Right lung (tissue), 5 donors: Measurements from ENCODE around the gene CCDC54. TPM values are rescaled to one million over a fixed set of nuclear protein-coding genes. Genes with fewer than 3 reads are reported as not detected.

Experiments used
- DNase-seq, 2 donors: peaks; one replicate each; pipeline ENCODE4 v3.0.0-alpha.2; 2013
- polyA plus RNA-seq, 5 donors: library from polyadenylated mRNA; unstranded; fragments of 120-200 nt; gene quantifications; one replicate each; pipeline versions ENCODE4 v1.2.1 to v1.2.3, GENCODE V29; 2013; ENCODE audit warnings: inconsistent platforms in 1 of 5, low replicate concordance in 1 of 5; ENCODE audit not compliant: insufficient read length in 5 of 5, insufficient read depth in 1 of 5

Gene CCDC54
- polyA plus RNA-seq, 5 donors = 0.08 to 0.21 (median 0.15) TPM

DNA sequence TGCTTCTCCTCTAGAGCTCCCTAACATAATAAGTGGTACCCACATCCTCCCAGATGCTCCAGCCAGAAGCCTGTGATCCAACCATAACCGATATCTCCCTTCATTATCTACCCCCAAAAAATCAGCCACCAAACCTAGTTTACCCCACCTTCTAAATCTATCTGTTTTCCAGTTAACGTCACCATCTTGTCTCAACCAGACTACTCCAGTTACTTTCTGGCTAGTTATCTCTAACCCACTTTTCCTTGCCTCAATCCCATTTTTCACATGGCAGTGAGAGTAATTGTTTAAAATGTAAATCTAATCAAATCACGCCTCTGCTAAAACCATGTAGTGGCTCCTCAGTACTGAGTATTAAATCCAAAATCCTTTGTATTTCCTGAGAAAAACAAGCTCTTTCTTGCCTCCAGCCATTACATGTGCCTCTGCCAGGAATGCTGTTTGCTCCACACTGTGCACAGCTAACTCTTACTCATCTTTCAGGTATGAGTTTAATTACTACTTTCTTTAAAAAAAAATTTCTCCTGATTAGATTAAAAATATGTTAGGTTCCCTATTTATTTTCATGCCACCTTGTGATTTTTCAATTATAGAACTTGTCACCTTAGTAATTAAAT is 15.4 kb downstream of the CCDC54 start:
- no peak for DNase-seq

DNA sequence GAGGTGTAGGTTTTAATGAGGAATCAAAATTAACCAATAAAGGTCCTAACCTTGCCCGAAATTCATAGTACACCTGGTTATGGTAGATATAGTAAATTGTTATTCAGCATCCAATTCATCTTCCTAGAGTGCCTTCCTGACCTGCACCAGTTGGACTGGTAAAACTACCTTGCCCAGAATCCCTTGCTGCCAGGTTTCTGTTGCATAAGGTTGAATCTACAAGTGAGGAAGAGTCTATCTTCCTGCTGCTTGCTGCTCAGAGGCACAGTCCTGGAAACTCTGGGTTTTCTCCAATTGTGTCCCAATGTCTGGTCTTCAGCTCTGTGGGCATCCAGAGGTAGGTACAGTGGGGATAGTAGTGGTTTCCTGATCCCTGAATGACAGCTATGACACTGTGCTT is 17.3 kb downstream of the CCDC54 start:
- DNase-seq = no peak

DNA sequence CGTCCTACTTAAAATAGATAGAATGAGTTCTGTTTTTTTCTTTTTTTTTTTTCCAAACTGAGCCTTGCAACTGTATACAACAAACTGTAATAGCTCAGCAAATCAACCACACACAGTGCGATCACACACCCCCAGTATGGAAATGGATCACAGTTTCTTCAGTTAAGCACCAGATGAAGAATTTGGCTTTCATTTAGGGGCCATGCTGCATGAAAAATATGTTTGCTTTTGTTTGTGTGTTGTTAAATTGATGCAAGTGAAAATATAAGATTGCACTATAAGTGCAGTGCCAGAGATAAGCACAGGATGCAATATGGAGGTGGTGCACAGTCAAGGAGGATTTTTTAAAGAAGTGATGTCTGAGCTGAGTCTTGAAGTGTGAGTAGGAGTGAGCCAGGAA is 17.8 kb downstream of the CCDC54 start:
- DNase-seq = no peak

DNA sequence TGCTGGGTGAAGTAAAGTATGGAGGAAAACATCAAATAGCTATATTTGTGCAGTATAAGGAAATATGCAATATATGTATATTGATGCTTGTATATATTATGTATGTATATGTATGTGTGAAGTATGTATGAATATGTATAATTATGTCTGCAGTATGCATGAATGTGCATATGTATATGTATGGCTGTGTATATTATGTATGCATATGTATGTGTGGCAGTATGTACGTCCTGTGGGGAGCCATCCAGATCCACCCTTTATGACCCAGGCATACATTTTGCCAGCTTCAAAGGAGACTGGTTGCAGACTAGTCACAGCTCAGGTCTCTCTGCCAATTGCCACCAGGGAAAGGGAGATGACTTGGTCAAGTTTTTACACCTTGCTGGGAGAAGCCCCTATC is 24.1 kb downstream of the CCDC54 start:
- no peak for DNase-seq

DNA sequence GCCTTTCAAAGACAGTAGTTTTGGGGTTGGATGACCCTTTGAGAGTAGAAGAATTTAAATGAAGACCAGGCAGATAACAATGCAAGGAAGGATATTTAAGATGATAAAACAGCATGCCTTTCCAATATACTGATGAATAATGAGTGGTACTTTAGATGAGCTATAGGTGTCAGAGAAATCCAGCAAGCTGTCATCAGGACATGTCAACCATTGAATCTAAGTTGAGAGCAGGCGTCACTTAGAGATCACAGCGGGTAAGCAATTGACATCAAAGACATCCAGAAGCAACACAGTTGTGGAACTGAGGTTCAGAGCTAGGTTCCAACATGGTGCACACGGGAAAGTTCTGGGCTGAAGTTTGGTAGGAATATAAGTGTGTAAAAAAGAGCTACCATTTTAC is 25.0 kb downstream of the CCDC54 start:
- no peak for DNase-seq

DNA sequence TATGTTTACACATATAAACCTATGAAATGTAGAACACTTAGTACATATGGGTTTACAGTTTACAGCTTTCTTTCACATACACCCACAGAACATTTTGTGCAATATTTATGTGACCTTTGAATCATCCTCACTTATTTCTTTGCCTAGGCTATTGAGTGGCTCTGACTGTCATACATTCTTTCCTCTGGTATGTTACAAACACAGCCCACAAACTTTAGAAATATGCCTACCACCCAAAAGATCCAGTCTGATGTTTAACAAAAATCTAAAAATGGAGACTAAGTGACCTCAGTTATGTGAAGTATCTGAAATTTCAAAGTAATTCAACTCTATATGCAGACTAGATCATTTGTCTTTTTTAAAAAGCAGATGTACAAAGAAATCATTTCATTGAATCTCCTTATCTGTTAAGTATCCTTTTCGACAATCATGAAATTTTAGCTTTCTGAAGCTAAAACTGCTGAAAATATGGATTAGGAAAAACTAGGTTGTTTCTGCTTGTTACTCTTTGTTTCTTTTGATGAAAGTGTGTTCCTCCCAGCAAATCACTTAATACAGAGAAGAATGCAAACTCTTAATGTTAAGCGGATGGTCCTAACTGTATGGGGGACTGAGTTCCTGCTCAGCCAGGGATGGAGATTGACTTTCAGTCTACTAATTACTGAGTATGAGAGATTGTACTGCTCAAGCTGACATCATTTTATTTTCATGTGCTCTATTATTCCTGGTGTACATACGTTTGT is 27.7 kb downstream of the CCDC54 start:
- DNase-seq = no peak

DNA sequence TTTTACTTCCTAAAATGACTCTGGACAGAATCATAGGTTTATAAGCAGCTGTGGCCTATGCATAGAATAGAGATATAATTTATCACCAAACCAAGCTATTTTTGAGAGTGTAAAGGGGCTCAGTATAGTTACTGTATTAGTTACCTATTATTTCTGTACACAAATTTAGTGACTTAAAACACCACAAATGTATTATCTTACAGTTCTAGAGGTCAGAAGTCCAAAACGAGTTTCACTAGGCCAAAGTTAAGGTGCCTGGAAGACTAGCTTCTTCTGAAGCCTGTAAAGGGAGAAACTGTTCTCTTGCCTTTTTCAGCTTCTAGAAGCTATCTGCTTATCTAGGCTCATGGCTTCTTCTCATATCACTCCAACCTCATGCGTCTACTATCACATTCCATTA is 30.1 kb downstream of the CCDC54 start:
- DNase-seq = no peak

DNA sequence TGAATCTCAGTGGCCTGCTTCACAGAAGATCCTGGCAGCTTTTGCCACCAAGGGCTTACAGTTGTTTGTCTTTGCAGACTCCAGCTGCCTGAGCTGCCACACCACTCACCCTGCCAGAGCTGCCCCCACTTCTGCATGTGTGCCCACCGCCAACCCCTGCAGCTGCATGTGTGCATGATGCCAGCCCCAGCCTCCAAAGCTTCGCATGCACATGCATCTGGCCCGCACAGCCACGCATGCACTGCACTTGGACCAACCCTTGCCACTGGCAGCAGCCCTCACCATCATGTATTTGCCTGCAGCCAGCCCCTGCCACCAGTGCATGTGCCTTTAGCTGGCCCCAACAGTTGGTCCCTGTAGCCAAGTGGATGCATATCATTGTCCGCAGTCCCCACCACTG is 31.3 kb downstream of the CCDC54 start:
- no peak for DNase-seq

DNA sequence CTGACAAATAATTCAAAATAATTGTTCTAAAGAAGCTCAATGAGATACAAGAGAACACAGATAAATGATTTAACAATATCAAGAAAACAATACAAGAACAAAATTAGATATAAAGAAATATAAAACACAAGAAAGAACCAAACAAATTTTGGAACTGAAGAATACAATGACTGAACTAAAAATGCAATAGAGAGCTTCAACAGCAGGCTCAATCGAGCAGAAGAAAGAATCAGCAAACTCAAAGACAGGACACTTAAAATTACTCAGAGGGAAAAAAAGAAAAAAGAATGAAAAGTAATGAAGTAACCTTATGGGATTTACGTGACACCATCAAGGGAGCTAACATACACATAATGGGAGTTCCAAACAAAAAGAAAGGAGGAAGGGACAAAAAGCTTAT is 32.1 kb downstream of the CCDC54 start:
- DNase-seq = no peak

DNA sequence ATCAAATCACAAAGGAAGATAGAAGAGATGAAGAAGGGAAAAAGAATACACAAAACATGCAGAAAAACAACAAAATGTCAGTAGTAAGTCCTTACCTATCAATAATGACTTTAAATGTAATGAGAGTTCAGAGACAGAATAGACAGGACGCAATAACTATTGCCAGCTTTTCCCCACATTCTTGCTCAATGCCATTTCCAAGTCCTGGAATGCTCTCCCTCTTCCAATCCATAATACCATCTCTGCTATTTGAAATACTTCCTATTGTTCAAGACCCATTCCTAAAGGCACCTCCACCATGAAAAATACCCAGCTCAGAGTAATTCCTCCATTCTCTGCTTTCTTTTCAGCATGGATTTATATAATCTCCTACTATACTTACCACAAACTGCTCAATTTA is 33.4 kb downstream of the CCDC54 start:
- DNase-seq = no peak

DNA sequence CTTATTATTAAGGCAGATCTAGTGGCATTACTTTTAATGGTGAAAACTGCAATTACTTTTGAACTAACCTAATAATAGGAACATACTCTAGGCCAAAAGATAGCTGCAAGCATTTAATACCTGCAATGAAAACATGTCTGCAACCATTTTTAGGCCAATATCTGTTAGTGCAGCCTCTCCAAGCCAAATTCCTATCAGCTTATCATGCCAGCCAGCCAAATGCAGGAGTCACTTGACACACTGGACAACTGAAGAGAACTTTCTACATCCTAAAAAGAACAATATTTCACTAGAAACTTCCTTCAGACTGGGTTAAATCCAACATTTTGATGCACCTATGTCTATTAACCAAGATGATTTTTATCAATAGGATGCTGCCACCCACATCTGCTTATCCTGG is 33.8 kb downstream of the CCDC54 start:
- no peak for DNase-seq

DNA sequence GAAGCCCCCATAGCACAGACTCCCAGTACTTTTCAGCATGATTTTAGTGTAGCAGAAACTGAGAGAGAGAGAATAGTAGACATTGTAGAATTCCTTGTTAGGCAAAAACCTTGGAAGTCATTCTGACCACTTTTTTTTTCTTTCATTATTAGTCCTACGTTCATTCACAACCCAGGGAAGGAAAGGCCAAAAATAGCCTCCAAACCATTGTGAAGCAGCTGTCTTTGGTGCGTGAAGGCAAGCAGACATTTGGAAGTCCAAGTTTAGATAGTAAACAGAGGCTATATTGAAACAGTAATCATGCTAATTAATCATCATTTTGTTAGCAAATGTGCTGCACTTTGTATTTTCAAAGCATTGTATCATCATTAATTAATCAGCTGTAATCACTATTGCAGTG is 34.5 kb downstream of the CCDC54 start:
- DNase-seq = no peak

DNA sequence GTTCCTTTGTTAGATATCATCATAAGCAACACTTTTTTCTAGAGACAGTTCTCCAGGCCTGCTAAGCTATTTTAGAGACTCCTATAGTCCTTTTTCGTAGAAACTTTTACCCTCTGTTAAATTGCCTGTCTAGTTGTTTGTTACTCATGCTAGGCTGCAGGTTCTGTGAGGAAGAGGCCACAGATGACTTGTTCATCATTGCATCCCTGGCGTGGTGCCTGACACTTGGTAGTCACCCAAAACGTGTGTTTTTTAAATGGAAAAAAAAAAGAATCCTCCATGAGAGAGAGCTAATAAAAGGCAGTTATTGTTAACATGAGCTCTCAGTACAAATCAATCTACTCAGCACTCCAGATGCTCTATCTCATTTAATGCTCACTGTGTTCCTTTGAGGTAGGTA is 35.1 kb downstream of the CCDC54 start:
- no peak for DNase-seq

DNA sequence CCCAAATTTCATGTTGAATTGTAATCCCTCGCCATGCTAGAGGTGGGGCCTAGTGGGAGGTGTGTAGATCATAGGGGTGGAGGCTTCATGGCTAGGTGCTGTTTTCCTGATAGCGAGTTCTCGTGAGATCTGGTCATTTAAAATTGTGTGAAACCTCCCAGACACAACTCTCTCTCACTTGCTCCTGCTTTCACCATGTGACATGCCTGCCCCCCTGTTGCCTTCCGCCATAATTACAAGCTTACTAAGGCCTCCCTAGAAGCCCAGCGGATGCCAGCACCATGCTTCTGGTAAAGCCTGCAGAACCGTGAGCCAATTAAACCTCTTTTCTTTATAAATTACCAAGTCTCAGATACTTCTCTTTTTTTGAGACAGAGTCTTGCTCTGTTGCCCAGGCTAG is 36.0 kb downstream of the CCDC54 start:
- no peak for DNase-seq

DNA sequence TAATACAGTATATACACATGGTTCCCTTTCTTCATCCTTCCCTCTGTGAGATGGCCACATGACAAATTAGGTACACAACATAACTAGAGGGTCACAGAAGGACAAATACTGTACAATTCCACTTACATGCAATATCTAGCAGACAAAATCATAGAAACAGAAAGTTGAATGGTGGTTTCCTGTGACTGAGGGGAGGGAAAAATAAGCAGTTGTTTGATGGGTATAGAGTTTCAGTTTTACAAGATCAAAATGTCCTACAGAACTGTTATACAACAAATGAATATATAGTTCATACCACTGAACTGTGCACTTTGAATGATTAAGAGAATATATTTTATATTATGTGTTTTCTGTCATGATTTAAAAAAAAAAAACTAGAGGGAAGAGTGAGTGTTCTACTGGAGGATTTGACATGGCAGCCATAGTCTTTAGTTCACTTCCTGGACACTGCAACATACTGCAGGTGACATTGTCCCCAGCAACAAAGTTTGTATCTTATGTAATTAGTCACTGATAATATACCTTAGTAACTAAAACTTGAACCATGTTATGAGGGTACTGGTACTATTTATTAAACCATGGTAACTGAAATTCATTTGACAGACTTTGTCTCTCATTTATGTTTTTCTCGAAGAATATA is 37.2 kb downstream of the CCDC54 start:
- no peak for DNase-seq

DNA sequence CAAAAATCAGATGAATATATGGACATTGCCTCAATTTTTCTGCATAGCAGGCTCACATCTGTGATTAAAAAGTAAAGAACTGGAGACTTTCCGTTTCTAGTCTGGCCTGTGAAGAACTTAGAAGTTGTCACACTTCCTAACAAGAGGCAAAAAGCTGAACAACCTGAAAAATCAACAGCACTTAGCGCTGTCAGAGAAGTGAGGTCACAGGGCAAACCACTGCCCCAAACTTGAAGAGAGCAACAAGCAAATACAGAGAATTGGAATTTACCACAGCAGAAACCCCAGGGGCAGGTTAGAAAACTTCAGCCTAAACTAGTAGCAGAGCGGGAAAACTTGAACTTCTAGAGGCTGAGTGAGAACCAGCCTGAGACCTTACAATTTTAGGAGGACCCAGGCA is 38.9 kb downstream of the CCDC54 start:
- DNase-seq = peak in 1 of 2 donors; percentile 31

DNA sequence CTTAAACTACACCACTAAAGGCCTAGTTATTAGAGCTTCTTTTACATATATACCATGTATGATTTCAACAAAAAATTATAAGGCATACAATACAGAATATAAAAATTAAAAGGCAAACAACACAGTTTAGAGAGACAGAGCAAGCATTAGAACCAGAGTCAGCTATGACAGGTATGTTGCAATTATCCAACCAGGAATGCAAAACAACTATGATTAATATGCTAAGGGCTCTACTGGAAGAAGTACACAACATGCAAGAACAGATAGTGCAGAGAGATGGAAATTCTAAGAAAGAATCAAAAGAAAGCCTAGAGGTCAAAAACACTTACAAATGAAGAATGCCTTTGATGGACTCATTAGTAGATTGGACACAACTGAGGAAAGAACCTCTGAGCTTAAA is 39.6 kb downstream of the CCDC54 start:
- no peak for DNase-seq

DNA sequence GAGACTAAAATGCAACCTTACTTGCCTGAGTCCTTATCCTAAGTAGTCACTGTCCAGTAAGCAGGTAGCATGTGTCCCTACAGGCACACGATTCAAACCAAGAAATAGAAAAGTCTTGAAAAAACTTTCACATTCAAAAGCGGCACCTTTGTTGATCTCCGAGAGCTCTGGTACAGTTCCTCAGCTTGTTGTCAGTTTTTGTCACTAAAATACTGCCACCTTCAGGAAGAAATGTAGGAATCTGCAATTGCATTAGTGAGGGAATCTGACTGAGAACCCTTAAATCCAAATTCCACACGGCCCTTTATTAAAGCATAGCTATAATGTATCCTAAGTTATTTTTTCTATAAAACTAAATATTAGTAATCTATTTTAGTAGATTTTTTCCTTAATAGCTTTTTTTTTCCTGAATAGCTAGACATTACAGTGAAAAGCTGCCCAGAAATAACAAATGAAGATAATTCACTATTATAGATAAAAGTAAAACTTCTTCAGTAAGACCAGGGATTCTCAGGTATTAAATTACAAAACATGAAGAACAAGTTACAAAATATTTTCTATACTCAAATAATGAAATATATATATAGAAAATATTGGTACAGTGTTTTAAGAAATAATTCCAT is 44.0 kb downstream of the CCDC54 start:
- DNase-seq = peak; percentile 38 to 42

DNA sequence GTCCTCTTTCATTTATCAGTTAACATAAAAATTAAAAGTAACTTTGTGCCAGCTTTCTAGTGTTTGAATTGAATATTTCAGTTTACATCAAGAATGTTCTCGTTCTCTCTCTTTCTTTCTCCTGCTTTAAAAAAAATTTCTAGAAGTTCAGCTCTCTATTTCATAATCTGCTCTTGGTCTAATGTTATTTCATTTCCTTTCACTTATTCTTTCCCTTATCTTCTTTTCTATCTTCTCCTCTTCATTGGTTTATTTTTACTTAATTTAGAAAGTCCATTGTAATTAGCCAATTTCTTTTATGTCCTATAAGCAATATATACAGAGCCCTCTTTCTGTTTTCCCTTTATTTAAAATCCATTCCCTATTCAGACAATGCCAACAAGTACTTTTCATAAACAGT is 44.6 kb downstream of the CCDC54 start:
- DNase-seq = no peak

DNA sequence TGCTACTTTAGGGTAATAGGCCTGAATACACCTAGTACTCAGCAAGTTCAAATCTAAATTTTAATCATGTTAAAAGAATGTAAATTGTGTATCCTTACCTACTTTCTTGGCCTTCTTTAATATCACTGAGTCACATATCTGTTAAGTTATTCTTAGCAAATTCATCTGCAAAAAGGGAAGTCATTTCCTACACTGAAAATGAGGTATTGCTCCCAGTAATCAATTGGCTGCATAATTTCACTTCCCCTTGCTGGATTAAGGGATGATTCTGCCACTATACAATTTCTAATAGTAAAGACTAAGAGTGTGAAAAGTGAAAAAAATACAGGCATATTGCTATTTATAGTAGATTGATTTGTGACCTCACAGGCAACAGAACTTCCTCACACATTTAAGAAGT is 47.8 kb downstream of the CCDC54 start:
- no peak for DNase-seq

DNA sequence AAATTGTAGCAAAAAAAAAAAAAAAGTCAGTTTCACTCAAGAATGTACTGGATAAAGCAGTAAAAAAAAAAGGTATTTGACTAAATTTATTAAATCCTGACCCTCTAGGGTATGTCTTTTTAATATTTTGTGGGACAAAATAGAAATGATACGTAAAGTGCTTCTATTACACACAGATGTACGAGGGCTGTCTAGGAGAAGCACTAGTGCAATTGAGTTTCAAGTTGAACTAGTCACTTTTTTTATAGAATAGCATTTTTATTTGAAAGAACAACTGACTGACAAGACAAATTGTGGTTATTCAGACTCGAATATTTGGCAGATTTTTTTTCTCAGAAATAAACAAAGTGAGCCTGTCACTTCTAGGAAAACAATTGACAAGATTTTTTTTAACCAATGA is 49.0 kb downstream of the CCDC54 start:
- DNase-seq = no peak
